PFSK-1 (cell line): ENCODE measurements around the gene KCNG1.

Experiments used
- POLR2AphosphoS5 ChIP-seq: IDR thresholded peaks from 2 replicates; pipeline ENCODE4 v1.6.1; 2012; ENCODE audit warnings: low read depth, mild to moderate bottlenecking, control low read depth, low read length, moderate library complexity
- TAF1 ChIP-seq: IDR thresholded peaks from 2 replicates; pipeline ENCODE4 v1.6.1; 2012; ENCODE audit warnings: low read length, control low read depth, borderline replicate concordance; ENCODE audit not compliant: insufficient read depth

DNA sequence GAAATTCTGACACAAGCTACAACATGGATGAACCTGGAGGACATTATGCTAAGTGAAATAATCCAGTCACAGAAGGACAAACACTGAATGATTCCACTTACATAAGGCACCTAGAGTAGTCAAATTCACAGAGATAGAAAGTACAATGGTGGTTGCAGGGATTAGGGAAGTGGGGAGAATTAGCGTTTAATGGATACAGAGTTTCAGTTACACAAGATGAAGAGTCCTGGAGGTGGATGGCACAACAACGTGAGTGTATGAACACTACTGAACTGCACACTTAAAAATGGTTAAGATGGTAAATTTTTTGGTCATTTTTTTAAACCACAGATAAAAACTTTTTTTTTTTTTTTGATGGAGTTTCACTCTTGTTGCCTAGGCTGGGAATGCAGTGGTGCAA, 39.6 kb downstream of the KCNG1 start:
- TF ChIP-seq POLR2AphosphoS5 (no peak), TAF1 (no peak)
